Endothelial cell (in vitro differentiated cells): ENCODE data around the gene APRT. TPM values are rescaled to one million over a fixed set of nuclear protein-coding genes. Genes with fewer than 3 reads are reported as not detected.

ENCODE experiments used
- DNase-seq: peaks from one replicate; pipeline ENCODE4 v3.0.0; 2021; ENCODE audit warnings: low spot score
- H3K27ac Mint-ChIP-seq: one replicate; pipeline ENCODE4 v1.8.0; 2021; ENCODE audit warnings: mixed read lengths, inconsistent platforms; ENCODE audit not compliant: unreplicated experiment
- H3K27me3 Mint-ChIP-seq: one replicate; pipeline ENCODE4 v1.8.0; 2021; ENCODE audit warnings: mild to moderate bottlenecking, moderate library complexity, mixed read lengths, inconsistent platforms; ENCODE audit not compliant: unreplicated experiment
- H3K36me3 Mint-ChIP-seq: one replicate; pipeline ENCODE4 v1.8.0; 2021; ENCODE audit warnings: mild to moderate bottlenecking, low read depth, mixed read lengths, inconsistent platforms; ENCODE audit not compliant: unreplicated experiment
- H3K4me1 Mint-ChIP-seq: one replicate; pipeline ENCODE4 v1.8.0; 2021; ENCODE audit warnings: mild to moderate bottlenecking, mixed read lengths, inconsistent platforms; ENCODE audit not compliant: unreplicated experiment
- H3K4me3 Mint-ChIP-seq: one replicate; pipeline ENCODE4 v1.8.0; 2021; ENCODE audit warnings: mild to moderate bottlenecking, mixed read lengths, inconsistent platforms; ENCODE audit not compliant: unreplicated experiment
- H3K9me3 Mint-ChIP-seq: one replicate; pipeline ENCODE4 v1.8.0; 2021; ENCODE audit warnings: mixed read lengths, inconsistent platforms; ENCODE audit not compliant: unreplicated experiment
- total RNA-seq: library from RNA; stranded (reverse); fragmentation: NEBNext Ultra II Directional; extraction: Animal tissue kit (Norgen Biotek cat#: 25700); gene quantifications from one replicate; pipeline ENCODE4 v1.2.1, GENCODE V29; 2021; ENCODE audit not compliant: unreplicated experiment
- TF ChIP-seq, protein P1 (sequence below): fragments of 200-600 bp; sonication (generic); IDR thresholded peaks from one replicate; pipeline ENCODE4 v1.5.0; 2021; ENCODE audit warnings: antibody characterized with exemption; ENCODE audit not compliant: unreplicated experiment

APRT gene
- total RNA-seq, 1 donor from 2014 or later = 80.7 TPM

DNA sequence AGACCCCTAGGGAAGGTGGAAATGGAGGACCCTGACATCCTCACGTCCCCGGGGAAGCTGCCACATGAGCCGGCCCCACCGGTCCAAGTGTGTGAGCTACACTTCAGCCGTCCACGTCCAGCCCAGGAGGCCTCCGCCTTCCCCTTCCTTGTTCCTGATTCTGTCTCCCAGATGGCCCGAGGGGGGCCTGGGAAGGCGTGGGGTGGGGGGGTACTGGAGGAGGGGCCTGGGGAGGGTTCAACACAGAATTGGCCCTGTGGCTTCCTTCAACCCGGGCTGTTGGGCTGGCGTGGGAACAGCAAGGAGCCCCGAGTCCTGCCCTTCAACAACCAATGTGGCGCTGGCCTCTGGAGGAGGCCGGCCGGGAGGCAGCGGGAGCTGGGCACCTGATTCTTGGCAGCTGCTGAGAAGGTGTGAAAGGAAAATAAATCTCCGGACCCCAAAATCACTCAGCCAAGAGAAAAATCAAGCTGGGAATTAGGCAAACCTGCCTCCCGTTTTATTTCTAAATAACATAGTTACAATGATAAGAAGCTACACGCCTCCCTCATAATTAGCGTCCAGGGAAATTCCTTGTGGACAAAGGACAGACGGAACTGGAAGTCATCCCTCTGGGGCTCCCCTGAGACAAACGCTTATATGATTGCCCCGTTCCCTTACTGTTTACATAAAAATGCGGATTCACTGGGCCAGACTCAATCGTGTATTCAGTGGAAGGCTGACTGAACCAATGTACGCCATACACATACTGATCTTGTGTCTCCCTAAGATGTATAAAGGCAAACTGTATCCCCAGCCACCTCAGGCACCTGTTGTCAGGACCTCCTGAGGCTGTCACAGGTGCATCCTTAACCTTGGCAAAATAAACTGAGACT lies 1.8 kb upstream of the APRT start:
- Mint-ChIP-seq H3K4me3 (peak overlapping the region; percentile 37), H3K27ac (no peak overlapping the region), H3K4me1 (no peaks in the 10 kb centered on the region), H3K9me3 (no peaks in the 10 kb centered on the region), H3K36me3 (no peaks in the 10 kb centered on the region), H3K27me3 (peaks cover 3% of the 10 kb centered on the region)
- TF ChIP-seq, protein P1, sequence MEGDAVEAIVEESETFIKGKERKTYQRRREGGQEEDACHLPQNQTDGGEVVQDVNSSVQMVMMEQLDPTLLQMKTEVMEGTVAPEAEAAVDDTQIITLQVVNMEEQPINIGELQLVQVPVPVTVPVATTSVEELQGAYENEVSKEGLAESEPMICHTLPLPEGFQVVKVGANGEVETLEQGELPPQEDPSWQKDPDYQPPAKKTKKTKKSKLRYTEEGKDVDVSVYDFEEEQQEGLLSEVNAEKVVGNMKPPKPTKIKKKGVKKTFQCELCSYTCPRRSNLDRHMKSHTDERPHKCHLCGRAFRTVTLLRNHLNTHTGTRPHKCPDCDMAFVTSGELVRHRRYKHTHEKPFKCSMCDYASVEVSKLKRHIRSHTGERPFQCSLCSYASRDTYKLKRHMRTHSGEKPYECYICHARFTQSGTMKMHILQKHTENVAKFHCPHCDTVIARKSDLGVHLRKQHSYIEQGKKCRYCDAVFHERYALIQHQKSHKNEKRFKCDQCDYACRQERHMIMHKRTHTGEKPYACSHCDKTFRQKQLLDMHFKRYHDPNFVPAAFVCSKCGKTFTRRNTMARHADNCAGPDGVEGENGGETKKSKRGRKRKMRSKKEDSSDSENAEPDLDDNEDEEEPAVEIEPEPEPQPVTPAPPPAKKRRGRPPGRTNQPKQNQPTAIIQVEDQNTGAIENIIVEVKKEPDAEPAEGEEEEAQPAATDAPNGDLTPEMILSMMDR = no peak
- DNase-seq = no peak

DNA sequence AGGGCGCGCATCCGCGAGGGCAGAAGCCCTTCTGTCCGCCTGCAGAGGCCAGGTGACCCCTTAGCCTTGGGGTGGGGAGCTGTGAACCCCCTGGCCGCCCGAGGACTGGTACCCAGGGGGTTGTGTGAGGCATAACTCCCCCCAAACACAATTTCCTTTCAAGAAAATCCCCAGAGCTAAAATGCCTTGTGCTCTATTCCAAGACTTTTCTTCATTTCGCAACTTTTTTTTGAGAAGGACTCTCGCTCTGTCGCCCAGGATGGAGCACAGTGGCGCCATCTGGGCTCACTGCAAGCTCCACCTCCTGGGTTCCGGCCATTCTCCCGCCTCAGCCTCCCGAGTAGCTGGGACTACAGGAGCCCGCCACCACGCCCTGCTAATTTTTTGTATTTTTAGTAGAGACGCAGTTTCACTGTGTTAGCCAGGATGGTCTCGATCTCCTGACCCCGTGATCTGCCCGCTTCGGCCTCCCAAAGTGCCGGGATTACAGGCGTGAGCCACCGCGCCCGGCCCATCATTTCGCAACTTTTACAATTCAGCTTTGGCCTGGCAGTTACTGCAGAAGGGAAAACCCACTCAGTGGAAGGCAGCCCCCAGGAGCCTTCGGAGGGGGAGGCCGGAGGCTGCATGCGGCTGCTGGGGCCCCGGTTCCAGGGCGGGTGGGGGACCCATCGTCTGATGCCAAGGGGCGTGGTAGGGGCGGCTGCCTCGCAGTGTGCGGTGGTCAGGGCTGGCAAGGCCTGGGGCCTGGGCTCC lies 963 bp upstream of the APRT start:
- Mint-ChIP-seq H3K4me1 (no peaks in the 10 kb centered on the region), H3K9me3 (no peaks in the 10 kb centered on the region), H3K36me3 (no peaks in the 10 kb centered on the region), H3K4me3 (peak overlapping the region; percentile 65), H3K27me3 (peaks cover 6% of the 10 kb centered on the region), H3K27ac (no peak overlapping the region)
- no peak for DNase-seq
- TF ChIP-seq, protein P1 = peak; percentile 16

DNA sequence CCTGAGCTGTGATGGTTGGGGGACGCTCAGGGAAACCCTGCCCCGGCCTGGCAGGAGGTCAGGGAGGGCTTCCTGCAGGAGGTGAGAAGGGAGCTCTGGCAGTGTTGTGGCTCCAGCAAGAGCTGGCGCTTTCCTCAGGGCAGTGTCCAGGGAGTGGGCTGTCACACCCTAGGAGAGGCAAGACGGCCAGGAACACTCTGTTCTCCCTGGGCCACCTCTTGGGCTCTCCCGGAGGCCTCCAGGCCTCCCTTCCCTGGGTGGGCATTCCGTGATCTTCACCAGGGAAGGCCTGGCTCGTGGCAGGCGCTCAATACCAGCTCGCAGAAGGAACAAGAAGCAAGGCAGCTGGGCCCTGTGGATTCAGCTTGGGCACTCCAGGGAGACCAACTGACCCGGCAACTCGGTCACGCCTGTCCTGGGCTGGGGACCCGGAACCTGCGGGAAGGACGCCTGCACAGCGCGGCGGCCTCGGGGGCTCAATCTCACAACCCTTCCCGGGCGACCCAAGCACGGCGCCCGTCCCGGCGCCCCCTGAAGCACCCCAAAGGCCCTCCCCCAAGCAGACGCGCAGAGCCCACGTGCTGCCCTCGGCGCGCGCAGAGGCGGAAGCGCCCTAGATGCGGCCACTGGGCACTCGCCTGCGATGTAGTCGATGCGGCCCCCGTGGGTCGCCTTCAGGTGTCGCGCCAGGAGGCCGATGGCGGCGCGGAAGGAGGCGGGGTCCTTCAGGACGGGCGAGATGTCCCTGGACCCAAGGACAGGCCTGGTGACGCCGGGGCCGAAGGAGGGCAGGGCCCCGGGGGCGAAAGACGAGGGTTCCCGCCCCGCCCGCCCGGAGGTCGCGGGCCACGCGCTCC lies 588 bp downstream of the APRT start:
- TF ChIP-seq, protein P1 = no peak
- Mint-ChIP-seq H3K9me3 (no peaks in the 10 kb centered on the region), H3K4me1 (no peaks in the 10 kb centered on the region), H3K27ac (no peak overlapping the region), H3K27me3 (peaks cover 6% of the 10 kb centered on the region), H3K36me3 (no peaks in the 10 kb centered on the region), H3K4me3 (peak overlapping the region; percentile 65)
- DNase-seq = peak; percentile 41

DNA sequence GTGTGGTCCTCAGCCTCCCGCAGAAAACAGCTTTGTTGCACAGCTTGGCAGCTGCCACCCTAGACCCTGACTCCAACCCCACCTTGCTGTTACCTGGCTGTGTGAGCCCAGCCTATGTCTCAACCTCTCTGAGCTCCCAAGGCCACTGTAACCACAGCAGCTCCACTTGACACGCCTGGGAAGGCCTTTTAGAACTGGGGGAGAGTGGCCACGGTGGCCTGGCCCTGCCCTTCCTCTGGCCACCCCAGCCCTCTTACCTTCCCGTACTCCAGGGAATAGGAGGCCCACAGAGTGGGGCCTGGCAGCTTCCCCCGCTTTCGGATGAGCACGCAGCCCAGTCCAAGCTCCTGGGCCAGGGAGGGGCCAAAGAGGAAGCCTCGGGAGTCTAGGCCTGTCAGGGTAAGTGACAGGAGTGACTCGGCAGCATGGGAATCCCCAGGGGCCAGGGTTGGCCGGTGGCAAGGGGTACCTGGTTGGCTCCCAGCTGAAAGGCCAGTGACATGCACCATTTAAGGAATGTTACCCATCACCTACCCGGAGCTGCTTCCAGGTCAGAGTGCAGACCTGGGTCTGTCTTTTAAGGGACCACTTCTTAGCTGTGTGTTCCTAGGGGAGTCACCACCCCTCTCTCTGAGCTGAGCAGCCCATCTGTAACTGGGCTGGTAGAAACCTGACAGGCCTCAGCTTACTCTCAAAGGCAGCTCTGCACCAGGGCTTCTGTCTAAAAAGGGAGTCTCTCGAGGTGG lies 1.4 kb downstream of the APRT start:
- Mint-ChIP-seq H3K36me3 (no peaks in the 10 kb centered on the region), H3K4me3 (peak overlapping the region; percentile 65), H3K4me1 (no peaks in the 10 kb centered on the region), H3K27me3 (peaks cover 6% of the 10 kb centered on the region), H3K9me3 (no peaks in the 10 kb centered on the region), H3K27ac (no peak overlapping the region)
- TF ChIP-seq, protein P1 = no peak
- no peak for DNase-seq
